B cell (primary cell): Measurements from ENCODE around the gene PXMP4. TPM values are rescaled to one million over a fixed set of nuclear protein-coding genes. Genes with fewer than 3 reads are reported as not detected.

Source experiments
- ATAC-seq: fragments of 200-7000 bp; cut with Tn5 transposase; one replicate; pipeline ENCODE4 v1.10.0; 2021; ENCODE audit warnings: low read depth, mild to moderate bottlenecking, moderate number of reproducible peaks, moderate library complexity
- CTCF ChIA-PET: fragments of 350-600 bp; sonication (Branson Sonifier 250); formaldehyde crosslinking; loops from one replicate; lab custom pipeline; 2021; ENCODE audit warnings: antibody characterized with exemption, inconsistent platforms; lab: Charles Lee
- POLR2A ChIA-PET: fragments of 350-600 bp; sonication (Branson Sonifier 250); formaldehyde crosslinking; loops from one replicate; lab custom pipeline; 2021; ENCODE audit warnings: antibody characterized with exemption; lab: Charles Lee
- DNase-seq: peaks from one replicate; pipeline ENCODE4 v3.0.0; 2013
- H2AFZ ChIP-seq: 2 replicates; pipeline ENCODE4 v1.6.1; 2012; ENCODE audit warnings: mild to moderate bottlenecking, low read depth, low read length; ENCODE audit not compliant: insufficient read depth, poor library complexity, severe bottlenecking
- H3K27ac ChIP-seq, 2 donors: 1 replicate in 1 of 2; 2 replicates in 1 of 2; pipeline ENCODE4 v1.5.1; 2012 to 2013; ENCODE audit warnings: low read length in 2 of 2, mild to moderate bottlenecking in 2 of 2, moderate library complexity in 1 of 2
- H3K27me3 ChIP-seq, 4 experiments: fragments of 200-600 bp in 1 of 4; sonication (generic) in 1 of 4; replicated peaks in 1 of 4; 1 replicate in 2 of 4; 2 replicates in 2 of 4; pipeline versions ENCODE4 v1.6.1 to v1.7.0; 2013 to 2016; ENCODE audit warnings: low read length in 3 of 4, mild to moderate bottlenecking in 2 of 4, mixed read lengths in 1 of 4, moderate library complexity in 1 of 4; ENCODE audit not compliant: insufficient read depth in 4 of 4, control insufficient read depth in 3 of 4; ENCODE audit errors: control extremely low read depth in 1 of 4
- H3K36me3 ChIP-seq, 2 experiments: replicated peaks in 1 of 2; 1 replicate in 1 of 2; 2 replicates in 1 of 2; pipeline versions ENCODE4 v1.6.1 to v1.7.1; 2013; ENCODE audit warnings: low read length in 1 of 2; ENCODE audit not compliant: insufficient read depth in 2 of 2, control insufficient read depth in 1 of 2; ENCODE audit errors: control extremely low read depth in 1 of 2, extremely low read depth in 1 of 2
- H3K4me1 ChIP-seq, 2 donors: fragments of 200-600 bp in 1 of 2; sonication (generic) in 1 of 2; 1 replicate in 1 of 2; 2 replicates in 1 of 2; pipeline versions ENCODE4 v1.5.1 to v1.6.1; 2013 to 2017; ENCODE audit warnings: low read length in 2 of 2; ENCODE audit not compliant: control insufficient read depth in 2 of 2, insufficient read depth in 2 of 2
- H3K4me2 ChIP-seq: replicated peaks from 2 replicates; pipeline ENCODE3; 2012; ENCODE audit warnings: mild to moderate bottlenecking, low read depth, low read length; ENCODE audit not compliant: poor library complexity, severe bottlenecking
- H3K4me3 ChIP-seq, 5 experiments: fragments of 200-600 bp in 1 of 5; sonication (generic) in 1 of 5; 1 replicate in 3 of 5; 2 replicates in 2 of 5; pipeline versions ENCODE4 v1.5.1 to v1.7.0; 2011 to 2016; ENCODE audit warnings: low read length in 4 of 5, mild to moderate bottlenecking in 4 of 5, low read depth in 2 of 5, control low read depth in 1 of 5, moderate library complexity in 1 of 5; ENCODE audit not compliant: insufficient read depth in 1 of 5; ENCODE audit errors: control extremely low read depth in 1 of 5, extremely low read depth in 1 of 5
- H3K79me2 ChIP-seq: fragments of 200-600 bp; sonication (generic); one replicate; pipeline ENCODE4 v1.6.0; 2016; ENCODE audit warnings: low read length; ENCODE audit not compliant: control insufficient read depth, insufficient read depth
- H3K9ac ChIP-seq: fragments of 200-600 bp; sonication (generic); 2 replicates; pipeline ENCODE4 v1.6.1; 2017; ENCODE audit warnings: mild to moderate bottlenecking, low read length, moderate library complexity
- H3K9me3 ChIP-seq, 3 donors: one replicate each; pipeline versions ENCODE4 v1.6.1 to v1.7.1; 2013; ENCODE audit warnings: low read length in 2 of 3; ENCODE audit not compliant: control insufficient read depth in 2 of 3, insufficient read depth in 1 of 3; ENCODE audit errors: control extremely low read depth in 1 of 3
- H4K20me1 ChIP-seq: 2 replicates; pipeline ENCODE4 v1.6.0; 2012; ENCODE audit warnings: mild to moderate bottlenecking, low read length; ENCODE audit not compliant: insufficient read depth, control insufficient read depth, poor library complexity, severe bottlenecking
- H3K27ac Mint-ChIP-seq: one replicate; pipeline ENCODE4 v1.8.0; 2021; ENCODE audit warnings: mixed read lengths
- H3K27me3 Mint-ChIP-seq: one replicate; pipeline ENCODE4 v1.8.0; 2021; ENCODE audit warnings: mixed read lengths
- H3K4me1 Mint-ChIP-seq: one replicate; pipeline ENCODE4 v1.8.0; 2021; ENCODE audit warnings: mixed read lengths
- H3K4me3 Mint-ChIP-seq: one replicate; pipeline ENCODE4 v1.8.0; 2021; ENCODE audit warnings: mixed read lengths
- H3K9me3 Mint-ChIP-seq: one replicate; pipeline ENCODE4 v1.8.0; 2022; ENCODE audit warnings: mixed read lengths; ENCODE audit not compliant: insufficient read depth
- CTCF ChIP-seq: fragments of 200-600 bp; IDR thresholded peaks from one replicate; pipeline ENCODE4 v1.8.0; 2022; ENCODE audit warnings: antibody characterized with exemption, mild to moderate bottlenecking
- EZH2 ChIP-seq: IDR thresholded peaks from 2 replicates; pipeline ENCODE4 v1.6.1; 2012; ENCODE audit warnings: borderline replicate concordance, low read depth, mild to moderate bottlenecking, moderate library complexity, low read length; ENCODE audit not compliant: insufficient read depth, poor library complexity, severe bottlenecking
- WGBS: methylation state at CpG from one replicate; pipeline ENCODE4 v1.1.5; 2013; ENCODE audit warnings: missing lambda C conversion rate; ENCODE audit not compliant: insufficient coverage; 5-methylcytosine and 5-hydroxymethylcytosine counted together
- intact Hi-C: fragments of 100-400 bp; cut with micrococcal nuclease; formaldehyde crosslinking; loops from one replicate; pipeline ENCODE4 v1.10.0; 2022
- polyA plus RNA-seq: library from polyadenylated mRNA; depleted of rRNA; stranded (reverse); fragments of >200 nt; gene quantifications from 2 replicates; pipeline ENCODE4 v1.2.3, GENCODE V29; 2012
- total RNA-seq, 2 donors: library from RNA; stranded (reverse); fragments of 120-200 nt in 1 of 2; gene quantifications; 1 replicate in 1 of 2; 2 replicates in 1 of 2; pipeline versions ENCODE4 v1.2.3 to v1.2.4, GENCODE V29; 2013 to 2022

The PXMP4 gene
- total and polyA plus RNA-seq, 2 donors (not counting 1 experiment from before 2014, with no cell fraction given), result 5.0 to 6.6 TPM

GRCh38 chr20:33687370-33687915 lies 32.7 kb downstream of the PXMP4 start:
- DNase-seq (peak; percentile 12), ATAC-seq (no peak)
- Mint-ChIP-seq H3K4me1 (peaks cover 22% of the 10 kb centered on the region), H3K9me3 (no peaks in the 10 kb centered on the region), H3K4me3 (peak overlapping the region; percentile 23), H3K27me3 (no peaks in the 10 kb centered on the region), H3K27ac (no peak overlapping the region)
- Histone ChIP-seq H3K27me3 (no peaks in the 10 kb centered on the region), H3K9ac (no peak overlapping the region), H2AFZ (no peak overlapping the region), H3K4me2 (no peak overlapping the region), H3K36me3 (no peaks in the 10 kb centered on the region), H4K20me1 (no peaks in the 10 kb centered on the region), H3K79me2 (no peaks in the 10 kb centered on the region), H3K9me3 (no peaks in the 10 kb centered on the region), H3K27ac (no peak overlapping the region), H3K4me1 (peaks cover 16 to 22% of the 10 kb centered on the region in 2 donors), H3K4me3 (no peak overlapping the region)
- 86% methylated on average over 8 of the region's 8 CpGs for WGBS
- TF ChIP-seq EZH2, result no peak
- TF ChIP-seq CTCF, result no peak
- ChIA-PET POLR2A (interaction anchor here (1.5 kb wide), 1 partner anchor 44 kb away, joined by 3 read pairs; the partner anchor contains the start of gene ZNF341), CTCF (interaction anchor here (1.4 to 1.8 kb wide), 3 partner anchors 19 to 32 kb away, joined by 3 to 5 read pairs (median 4); partner anchors contain the start of genes C20orf144 and PXMP4)
- intact Hi-C loops, result no loop called here

- WGBS, result 83% methylated on average over 11 of the region's 14 CpGs
- no peaks in the 10 kb centered on the region for H4K20me1 ChIP-seq
These were observed 33.1 kb downstream of the PXMP4 start for GRCh38 chr20:33686984-33687366.

More at GRCh38 chr20:33686984-33687366, 33.1 kb downstream of the PXMP4 start:
- Histone ChIP-seq H3K27ac (peak overlapping the region in 1 of 2 donors; percentile 5), H3K9me3 (no peaks in the 10 kb centered on the region), H3K79me2 (no peaks in the 10 kb centered on the region), H3K4me3 (peak overlapping the region; percentile 10 to 56 (median 47)), H3K4me2 (peak overlapping the region; percentile 96), H3K4me1 (peaks cover 16 to 22% of the 10 kb centered on the region in 2 donors), H3K27me3 (no peaks in the 10 kb centered on the region), H3K9ac (peak overlapping the region; percentile 38), H2AFZ (peak overlapping the region; percentile 76), H3K36me3 (no peaks in the 10 kb centered on the region)
- Mint-ChIP-seq H3K4me3 (peak overlapping the region; percentile 92), H3K4me1 (peaks cover 23% of the 10 kb centered on the region), H3K27me3 (no peaks in the 10 kb centered on the region), H3K27ac (peak overlapping the region; percentile 89), H3K9me3 (no peaks in the 10 kb centered on the region)
- ATAC-seq (no peak), DNase-seq (no peak)
- intact Hi-C loops, result loop anchor here (1.0 kb wide), 6 partner anchors 13 to 278 kb away; partner anchors contain the start of genes ACTL10, CHMP4B, NECAB3 and PXMP4
- POLR2A ChIA-PET, result interaction anchor here (1.5 kb wide), 1 partner anchor 45 kb away, joined by 3 read pairs; the partner anchor contains the start of gene ZNF341
- CTCF ChIA-PET, result interaction anchor here (0.5 to 1.8 kb wide), 4 partner anchors 19 to 1009 kb away, joined by 3 to 5 read pairs (median 4); partner anchors contain the start of genes C20orf144 and PXMP4
- TF ChIP-seq EZH2, result no peak
- no peak for TF ChIP-seq CTCF
